ENCODE data around the gene ZNF830.
"Not testable (repeated sequence)": the region's sequence is repeated elsewhere in the genome, so short reads cannot be mapped to it uniquely, and the experiment has no call there.

DNA sequence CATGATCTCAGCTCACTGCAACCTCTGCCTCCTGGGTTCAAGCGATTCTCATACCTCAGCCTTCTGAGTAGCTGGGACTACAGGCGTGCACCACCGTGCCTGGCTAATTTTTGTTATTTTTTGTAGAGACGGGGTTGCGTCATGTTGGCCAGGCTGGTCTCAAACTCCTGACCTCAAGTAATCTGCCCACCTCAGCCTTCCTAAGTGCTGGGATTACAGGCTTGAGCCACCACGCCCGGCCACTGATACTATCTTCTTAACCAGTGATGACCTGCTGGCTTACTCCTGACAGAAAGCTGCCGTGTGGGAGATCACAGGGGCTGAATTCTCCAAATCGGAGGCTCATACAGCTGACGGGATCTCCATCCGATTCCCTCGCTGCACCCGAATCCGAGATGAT, 39.6 kb downstream of the ZNF830 start:
- not testable (repeated sequence) for TF ChIP-seq TERF1 (CRISPR knock-in tag; IDR thresholded peaks at IDR 0.05); SMAD3 (CRISPR knock-in tag; IDR thresholded peaks at IDR 0.05); POLR2AphosphoS5 (IDR thresholded peaks at IDR 0.05; ENCODE audit: low read depth, low read length); FOSL1 (CRISPR knock-in tag; IDR thresholded peaks at IDR 0.05; ENCODE audit: borderline replicate concordance); HCFC1 (IDR thresholded peaks at IDR 0.05; ENCODE audit: low read depth, low read length); ZNF550 (CRISPR knock-in tag; IDR thresholded peaks at IDR 0.05; ENCODE audit: borderline replicate concordance); SIN3B (IDR thresholded peaks at IDR 0.05; ENCODE audit: low read length); EP300 (IDR thresholded peaks at IDR 0.05; ENCODE audit: low read depth in 2 of 2, low read length in 2 of 2); EP300 (CRISPR knock-in tag; IDR thresholded peaks at IDR 0.05; ENCODE audit: borderline replicate concordance)
